Panc1 (cell line): ENCODE data around the gene FMNL3. TPM values are rescaled to one million over a fixed set of nuclear protein-coding genes. Genes with fewer than 3 reads are reported as not detected.
"Not testable (repeated sequence)": the region's sequence is repeated elsewhere in the genome, so short reads cannot be mapped to it uniquely, and the experiment has no call there.

Experiments used
- ATAC-seq: fragments of 200-7000 bp; cut with Tn5 transposase; 2 replicates; pipeline ENCODE4 v1.9.1; 2020; ENCODE audit warnings: mild to moderate bottlenecking, moderate library complexity
- BruUV-seq: library from RNA; stranded (reverse); fragments of 400-500 nt; replicated peaks from 2 replicates; lab custom pipeline; 2021; lab: Mats Ljungman, UMichigan
- CTCF ChIA-PET: fragments of 300-600 bp; sonication (Branson Sonifier 250); formaldehyde crosslinking; loops from one replicate; lab custom pipeline; 2022; ENCODE audit warnings: antibody characterized with exemption; lab: Charles Lee
- POLR2A ChIA-PET: fragments of 300-600 bp; sonication (Branson Sonifier 250); formaldehyde crosslinking; loops from one replicate; lab custom pipeline; 2022; ENCODE audit warnings: antibody characterized with exemption; lab: Charles Lee
- DNase-seq: peaks from one replicate; pipeline ENCODE4 v3.0.0-alpha.2; 2010; ENCODE audit warnings: low read depth, low spot score
- H3K27ac ChIP-seq: 2 replicates; pipeline ENCODE4 v1.5.1; 2011; ENCODE audit warnings: mild to moderate bottlenecking, low read length, inconsistent platforms
- H3K27me3 ChIP-seq: fragments of 200-500 bp; sonication (Bioruptor generic); 2 replicates; pipeline ENCODE4 v1.6.0; 2014; ENCODE audit warnings: low read length, inconsistent platforms; ENCODE audit not compliant: control insufficient read depth, insufficient read depth
- H3K36me3 ChIP-seq: fragments of 200-500 bp; sonication (Bioruptor generic); 2 replicates; pipeline ENCODE4 v1.5.1; 2014; ENCODE audit warnings: inconsistent platforms, mild to moderate bottlenecking, low read length, moderate library complexity; ENCODE audit not compliant: control insufficient read depth, insufficient read depth
- H3K4me1 ChIP-seq: 2 replicates; pipeline ENCODE4 v1.5.1; 2011; ENCODE audit warnings: inconsistent platforms, mild to moderate bottlenecking, low read length, moderate library complexity; ENCODE audit not compliant: control insufficient read depth, insufficient read depth
- H3K4me3 ChIP-seq, 2 experiments: 2 replicates each; pipeline ENCODE4 v1.5.1; 2011 to 2012; ENCODE audit warnings: low read depth in 2 of 2, low read length in 2 of 2, mild to moderate bottlenecking in 2 of 2, inconsistent platforms in 1 of 2, moderate library complexity in 1 of 2
- H3K9me3 ChIP-seq: fragments of 200-500 bp; sonication (Bioruptor generic); 2 replicates; pipeline ENCODE4 v1.5.1; 2014; ENCODE audit warnings: low read depth, mild to moderate bottlenecking, inconsistent platforms, low read length, moderate library complexity; ENCODE audit not compliant: control insufficient read depth, insufficient read depth
- POLR2AphosphoS5 ChIP-seq: IDR thresholded peaks from 2 replicates; pipeline ENCODE4 v1.6.1; 2012; ENCODE audit warnings: mild to moderate bottlenecking, low read depth, low read length, moderate library complexity
- SIN3A ChIP-seq: IDR thresholded peaks from 2 replicates; pipeline ENCODE4 v1.6.1; 2012; ENCODE audit warnings: low read depth, mild to moderate bottlenecking, low read length, moderate library complexity, borderline replicate concordance; ENCODE audit not compliant: insufficient read depth
- TCF7L2 ChIP-seq: IDR thresholded peaks from 2 replicates; pipeline ENCODE4 v1.6.1; 2011; ENCODE audit warnings: mild to moderate bottlenecking, low read depth, low read length, inconsistent platforms
- in situ Hi-C: cut with HindIII; loops from 2 replicates; pipeline ENCODE4 v1.10.0; 2016; ENCODE audit warnings: low sequenced_read_pairs, low pct_unique_long_range_greater_than_20kb
- intact Hi-C: fragments of 100-400 bp; cut with micrococcal nuclease; formaldehyde crosslinking; loops from one replicate; pipeline ENCODE4 v1.10.0; 2022; ENCODE audit not compliant: unreplicated experiment
- total RNA-seq: library from RNA; stranded (reverse); gene quantifications from one replicate; pipeline ENCODE4 v1.2.1, GENCODE V29; 2021; ENCODE audit not compliant: unreplicated experiment
- TF ChIP-seq, protein P1 (sequence below), 2 experiments: IDR thresholded peaks; 2 replicates each; pipeline ENCODE4 v1.6.1; 2011 to 2012; ENCODE audit warnings: low read depth in 2 of 2, control low read depth in 1 of 2, low read length in 1 of 2, mild to moderate bottlenecking in 1 of 2, moderate library complexity in 1 of 2; ENCODE audit not compliant: insufficient read depth in 1 of 2
- TF ChIP-seq, protein P2 (sequence below): fragments of 450-650 bp; IDR thresholded peaks from 2 replicates; pipeline ENCODE4 v1.5.1; 2017; ENCODE audit warnings: mild to moderate bottlenecking

The FMNL3 gene
- total RNA-seq, 1 experiment from 2014 or later, result 25.7 TPM

DNA sequence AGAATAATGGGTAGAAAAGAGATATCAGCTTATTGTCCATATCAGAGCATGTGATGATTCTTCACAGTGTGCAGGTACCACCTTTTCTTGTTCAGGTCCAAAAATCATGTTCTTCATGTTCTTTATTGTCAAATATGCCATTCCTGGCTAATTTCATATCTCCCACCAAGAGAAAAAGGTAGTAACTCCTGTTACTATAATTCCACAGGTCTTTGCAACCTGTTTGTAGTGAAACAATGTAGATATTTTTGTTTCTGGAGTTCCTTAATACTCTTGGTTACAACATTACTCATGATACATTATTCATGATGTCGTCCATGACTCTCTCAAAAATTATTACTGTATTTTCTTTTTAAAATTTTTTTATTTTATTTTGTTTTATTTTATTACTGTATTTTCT is 22.8 kb upstream of the FMNL3 start:
- TF ChIP-seq, protein P1, sequence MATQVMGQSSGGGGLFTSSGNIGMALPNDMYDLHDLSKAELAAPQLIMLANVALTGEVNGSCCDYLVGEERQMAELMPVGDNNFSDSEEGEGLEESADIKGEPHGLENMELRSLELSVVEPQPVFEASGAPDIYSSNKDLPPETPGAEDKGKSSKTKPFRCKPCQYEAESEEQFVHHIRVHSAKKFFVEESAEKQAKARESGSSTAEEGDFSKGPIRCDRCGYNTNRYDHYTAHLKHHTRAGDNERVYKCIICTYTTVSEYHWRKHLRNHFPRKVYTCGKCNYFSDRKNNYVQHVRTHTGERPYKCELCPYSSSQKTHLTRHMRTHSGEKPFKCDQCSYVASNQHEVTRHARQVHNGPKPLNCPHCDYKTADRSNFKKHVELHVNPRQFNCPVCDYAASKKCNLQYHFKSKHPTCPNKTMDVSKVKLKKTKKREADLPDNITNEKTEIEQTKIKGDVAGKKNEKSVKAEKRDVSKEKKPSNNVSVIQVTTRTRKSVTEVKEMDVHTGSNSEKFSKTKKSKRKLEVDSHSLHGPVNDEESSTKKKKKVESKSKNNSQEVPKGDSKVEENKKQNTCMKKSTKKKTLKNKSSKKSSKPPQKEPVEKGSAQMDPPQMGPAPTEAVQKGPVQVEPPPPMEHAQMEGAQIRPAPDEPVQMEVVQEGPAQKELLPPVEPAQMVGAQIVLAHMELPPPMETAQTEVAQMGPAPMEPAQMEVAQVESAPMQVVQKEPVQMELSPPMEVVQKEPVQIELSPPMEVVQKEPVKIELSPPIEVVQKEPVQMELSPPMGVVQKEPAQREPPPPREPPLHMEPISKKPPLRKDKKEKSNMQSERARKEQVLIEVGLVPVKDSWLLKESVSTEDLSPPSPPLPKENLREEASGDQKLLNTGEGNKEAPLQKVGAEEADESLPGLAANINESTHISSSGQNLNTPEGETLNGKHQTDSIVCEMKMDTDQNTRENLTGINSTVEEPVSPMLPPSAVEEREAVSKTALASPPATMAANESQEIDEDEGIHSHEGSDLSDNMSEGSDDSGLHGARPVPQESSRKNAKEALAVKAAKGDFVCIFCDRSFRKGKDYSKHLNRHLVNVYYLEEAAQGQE (IDR thresholded peaks at IDR 0.05; ENCODE audit: insufficient read depth in 1 of 2, low read depth in 2 of 2, low read length in 1 of 2), result no peak
- TF ChIP-seq, protein P2, sequence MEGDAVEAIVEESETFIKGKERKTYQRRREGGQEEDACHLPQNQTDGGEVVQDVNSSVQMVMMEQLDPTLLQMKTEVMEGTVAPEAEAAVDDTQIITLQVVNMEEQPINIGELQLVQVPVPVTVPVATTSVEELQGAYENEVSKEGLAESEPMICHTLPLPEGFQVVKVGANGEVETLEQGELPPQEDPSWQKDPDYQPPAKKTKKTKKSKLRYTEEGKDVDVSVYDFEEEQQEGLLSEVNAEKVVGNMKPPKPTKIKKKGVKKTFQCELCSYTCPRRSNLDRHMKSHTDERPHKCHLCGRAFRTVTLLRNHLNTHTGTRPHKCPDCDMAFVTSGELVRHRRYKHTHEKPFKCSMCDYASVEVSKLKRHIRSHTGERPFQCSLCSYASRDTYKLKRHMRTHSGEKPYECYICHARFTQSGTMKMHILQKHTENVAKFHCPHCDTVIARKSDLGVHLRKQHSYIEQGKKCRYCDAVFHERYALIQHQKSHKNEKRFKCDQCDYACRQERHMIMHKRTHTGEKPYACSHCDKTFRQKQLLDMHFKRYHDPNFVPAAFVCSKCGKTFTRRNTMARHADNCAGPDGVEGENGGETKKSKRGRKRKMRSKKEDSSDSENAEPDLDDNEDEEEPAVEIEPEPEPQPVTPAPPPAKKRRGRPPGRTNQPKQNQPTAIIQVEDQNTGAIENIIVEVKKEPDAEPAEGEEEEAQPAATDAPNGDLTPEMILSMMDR, result no peak
- TF ChIP-seq SIN3A (no peak), POLR2AphosphoS5 (no peak), TCF7L2 (no peak)
- ATAC-seq (no peak), DNase-seq (no peak)
- H3K9me3 ChIP-seq, result no peaks in the 10 kb centered on the region
- H3K36me3 ChIP-seq, result no peaks in the 10 kb centered on the region
- intact Hi-C loops, result no loop called here
- H3K4me3 ChIP-seq, result no peak overlapping the region
- H3K27me3 ChIP-seq, result peaks cover 6% of the 10 kb centered on the region; the same call in 1 of the 2 replicates
- ChIA-PET CTCF (no interaction called here), POLR2A (no interaction called here)
- H3K27ac ChIP-seq, result no peak overlapping the region
- in situ Hi-C loops, result no loop called here
- BruUV-seq, result no TSS peak
- H3K4me1 ChIP-seq, result no peaks in the 10 kb centered on the region

DNA sequence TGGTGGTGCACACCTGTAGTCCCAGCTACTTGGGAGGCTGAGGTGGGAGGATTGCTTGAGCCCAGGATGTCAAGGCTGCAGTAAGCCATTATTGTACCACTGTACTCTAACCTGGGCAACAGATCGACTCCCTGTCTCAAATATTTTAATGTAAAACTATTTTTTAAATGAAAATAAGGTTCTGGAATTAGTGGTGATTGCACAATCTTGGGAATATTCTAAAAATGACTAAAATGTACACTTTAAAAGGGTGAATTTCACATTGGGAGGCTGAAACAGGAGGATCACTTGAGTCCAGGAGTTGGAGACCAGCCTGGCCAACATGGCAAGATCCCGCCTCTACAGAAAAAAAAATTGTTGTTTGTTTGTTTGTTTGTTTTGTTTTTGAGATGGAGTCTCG is 21.2 kb upstream of the FMNL3 start:
- intact Hi-C loops (no loop called here), in situ Hi-C loops (no loop called here)
- no peak overlapping the region for H3K27ac ChIP-seq
- ATAC-seq, result no peak
- TF ChIP-seq POLR2AphosphoS5 (no peak), SIN3A (no peak), TCF7L2 (no peak)
- TF ChIP-seq, protein P1 (IDR thresholded peaks at IDR 0.05; ENCODE audit: insufficient read depth in 1 of 2, low read depth in 2 of 2, low read length in 1 of 2), result no peak
- TF ChIP-seq, protein P2, result no peak
- CTCF ChIA-PET, result no interaction called here
- POLR2A ChIA-PET, result no interaction called here
- no TSS peak for BruUV-seq
- H3K9me3 ChIP-seq, result no peaks in the 10 kb centered on the region
- no peak for DNase-seq
- peaks cover 6% of the 10 kb centered on the region; the same call in 1 of the 2 replicates for H3K27me3 ChIP-seq
- no peak overlapping the region for H3K4me3 ChIP-seq
- H3K36me3 ChIP-seq, result no peaks in the 10 kb centered on the region
- H3K4me1 ChIP-seq, result no peaks in the 10 kb centered on the region

- ATAC-seq, CTCF ChIA-PET, in situ Hi-C loops: not testable (repeated sequence)
Observed at GRCh38 chr12:49721355-49721754, 14.2 kb upstream of the FMNL3 start.

More at GRCh38 chr12:49721355-49721754, 14.2 kb upstream of the FMNL3 start:
- POLR2A ChIA-PET, intact Hi-C loops, H3K9me3 ChIP-seq, H3K27me3 ChIP-seq, H3K4me1 ChIP-seq, DNase-seq, H3K4me3 ChIP-seq, H3K27ac ChIP-seq, H3K36me3 ChIP-seq, BruUV-seq: not testable (repeated sequence)
